Peyer's patch (tissue), 4 donors: ENCODE data around the gene DGKI. TPM values are rescaled to one million over a fixed set of nuclear protein-coding genes. Genes with fewer than 3 reads are reported as not detected.

Experiments used
- DNase-seq, 3 donors: peaks; one replicate each; pipeline ENCODE4 v3.0.0-alpha.2; 2017 to 2019
- H3K27ac ChIP-seq, 4 donors: fragments of 200-600 bp; sonication (generic); one replicate each; pipeline ENCODE4 v1.5.1; 2016 to 2019
- H3K27me3 ChIP-seq, 2 donors: fragments of 200-600 bp; sonication (generic); one replicate each; pipeline ENCODE4 v1.5.1; 2019
- H3K36me3 ChIP-seq, 3 donors: fragments of 200-600 bp; sonication (generic); one replicate each; pipeline ENCODE4 v1.5.1; 2016 to 2019
- H3K4me1 ChIP-seq, 4 donors: fragments of 200-600 bp; sonication (generic); one replicate each; pipeline ENCODE4 v1.5.1; 2016 to 2019
- H3K4me3 ChIP-seq, 4 donors: fragments of 200-600 bp; sonication (generic); 1 replicate in 3 of 4; 2 replicates in 1 of 4; pipeline ENCODE4 v1.5.1; 2016 to 2019; ENCODE audit warnings: mild to moderate bottlenecking in 1 of 4
- H3K9me3 ChIP-seq, 4 donors: fragments of 200-600 bp; sonication (generic); one replicate each; pipeline ENCODE4 v1.5.1; 2016 to 2019; ENCODE audit warnings: mild to moderate bottlenecking in 1 of 4
- POLR2A ChIP-seq, 2 donors: fragments of 450-650 bp; IDR thresholded peaks; one replicate each; pipeline ENCODE4 v1.5.1; 2017; ENCODE audit warnings: antibody characterized with exemption in 2 of 2, mild to moderate bottlenecking in 2 of 2, moderate library complexity in 2 of 2
- total RNA-seq, 4 donors: library from RNA; depleted of rRNA; stranded (reverse); fragments of >200 nt; gene quantifications; one replicate each; pipeline ENCODE4 v1.1.0, GENCODE V29; 2016
- TF ChIP-seq, protein P1 (sequence below), 6 experiments: fragments of 450-650 bp in 4 of 6; fragments of 200-600 bp in 2 of 6; sonication (generic) in 1 of 6; IDR thresholded peaks; one replicate each; pipeline ENCODE4 v1.5.1; 2017 to 2019; ENCODE audit warnings: antibody characterized with exemption in 6 of 6, mild to moderate bottlenecking in 3 of 6, moderate library complexity in 1 of 6

DGKI gene
- total RNA-seq, 4 donors from 2014 or later: 0.19 to 0.40 (median 0.35) TPM; not detected in 1

DNA sequence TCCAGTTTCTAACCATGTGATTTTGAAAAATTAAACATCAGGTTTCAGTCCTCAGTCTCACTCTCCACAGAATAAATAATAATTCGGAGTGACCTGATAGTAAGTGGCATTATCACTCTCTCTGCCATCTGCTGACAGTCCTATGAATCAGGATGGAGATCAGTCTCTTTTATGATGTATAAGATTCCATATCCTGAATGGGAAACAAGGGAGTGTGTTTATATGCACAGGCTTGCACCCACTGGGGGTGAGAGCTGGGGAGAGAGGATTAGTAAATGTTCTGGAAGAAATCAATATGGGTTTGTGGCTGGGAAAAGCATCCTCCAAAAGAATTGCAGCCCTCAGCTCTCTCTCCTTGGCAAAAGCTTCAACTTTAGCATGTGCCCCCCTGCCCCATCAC, 45.3 kb downstream of the DGKI start:
- Histone ChIP-seq H3K4me3 (no peak overlapping the region), H3K9me3 (no peaks in the 10 kb centered on the region), H3K4me1 (no peaks in the 10 kb centered on the region), H3K27ac (no peak overlapping the region), H3K27me3 (no peaks in the 10 kb centered on the region), H3K36me3 (no peaks in the 10 kb centered on the region)
- TF ChIP-seq POLR2A (IDR thresholded peaks at IDR 0.05): no peak
- TF ChIP-seq, protein P1, sequence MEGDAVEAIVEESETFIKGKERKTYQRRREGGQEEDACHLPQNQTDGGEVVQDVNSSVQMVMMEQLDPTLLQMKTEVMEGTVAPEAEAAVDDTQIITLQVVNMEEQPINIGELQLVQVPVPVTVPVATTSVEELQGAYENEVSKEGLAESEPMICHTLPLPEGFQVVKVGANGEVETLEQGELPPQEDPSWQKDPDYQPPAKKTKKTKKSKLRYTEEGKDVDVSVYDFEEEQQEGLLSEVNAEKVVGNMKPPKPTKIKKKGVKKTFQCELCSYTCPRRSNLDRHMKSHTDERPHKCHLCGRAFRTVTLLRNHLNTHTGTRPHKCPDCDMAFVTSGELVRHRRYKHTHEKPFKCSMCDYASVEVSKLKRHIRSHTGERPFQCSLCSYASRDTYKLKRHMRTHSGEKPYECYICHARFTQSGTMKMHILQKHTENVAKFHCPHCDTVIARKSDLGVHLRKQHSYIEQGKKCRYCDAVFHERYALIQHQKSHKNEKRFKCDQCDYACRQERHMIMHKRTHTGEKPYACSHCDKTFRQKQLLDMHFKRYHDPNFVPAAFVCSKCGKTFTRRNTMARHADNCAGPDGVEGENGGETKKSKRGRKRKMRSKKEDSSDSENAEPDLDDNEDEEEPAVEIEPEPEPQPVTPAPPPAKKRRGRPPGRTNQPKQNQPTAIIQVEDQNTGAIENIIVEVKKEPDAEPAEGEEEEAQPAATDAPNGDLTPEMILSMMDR (IDR thresholded peaks at IDR 0.05): no peak
- DNase-seq: no peak

DNA sequence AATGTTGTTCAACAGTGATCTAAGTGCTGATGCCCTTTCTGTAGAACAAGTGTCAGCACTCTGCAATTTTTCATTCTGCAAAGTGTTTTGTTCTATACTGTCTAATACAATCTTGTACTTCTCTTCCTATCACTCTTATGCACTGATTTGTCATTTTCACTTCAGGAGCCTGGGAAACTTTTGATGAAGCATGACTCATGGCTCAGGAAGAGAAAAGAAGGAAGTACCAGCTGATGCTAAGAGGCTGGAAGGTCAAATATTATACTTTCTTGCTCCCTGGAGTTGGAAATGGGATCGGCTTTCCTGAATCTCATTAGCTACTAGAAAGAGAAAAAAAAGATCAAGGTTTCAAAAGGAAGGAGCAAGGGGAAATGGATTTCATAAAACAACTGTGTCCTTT, 45.8 kb downstream of the DGKI start:
- DNase-seq: no peak

DNA sequence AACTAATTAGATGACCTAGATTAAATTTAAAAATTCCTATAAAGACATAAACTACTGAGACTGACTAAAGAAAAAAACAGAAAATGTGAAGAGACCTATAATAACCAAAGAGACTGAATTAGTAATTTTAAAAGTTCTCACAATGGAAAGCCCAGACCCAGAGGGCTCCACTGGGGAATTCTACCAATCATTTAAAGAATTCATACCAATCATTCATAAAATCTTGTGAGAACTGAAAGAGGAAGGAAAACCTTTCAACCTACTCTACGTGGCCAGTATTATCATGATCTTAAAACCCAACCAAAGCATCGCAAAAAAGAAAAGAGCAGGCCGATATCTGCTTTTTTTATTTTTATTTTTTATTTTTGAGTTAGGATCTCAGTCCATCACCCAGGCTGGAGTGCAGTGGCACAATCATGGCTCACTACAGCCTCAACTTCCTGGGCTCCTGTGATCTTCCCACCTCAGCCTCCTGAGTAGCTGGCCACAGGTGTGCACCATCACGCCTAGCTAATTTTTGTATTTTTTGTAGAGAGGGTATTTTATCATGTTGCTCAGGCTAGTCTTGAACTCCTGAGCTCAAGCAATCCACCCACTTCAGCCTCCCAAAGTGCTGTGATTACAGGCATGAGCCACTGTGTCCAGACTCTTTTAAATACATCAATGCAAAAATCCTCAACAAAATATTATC, 48.6 kb downstream of the DGKI start:
- Histone ChIP-seq H3K9me3 (no peaks in the 10 kb centered on the region), H3K36me3 (no peaks in the 10 kb centered on the region), H3K27ac (no peak overlapping the region), H3K27me3 (no peaks in the 10 kb centered on the region), H3K4me1 (no peaks in the 10 kb centered on the region), H3K4me3 (no peak overlapping the region)
- TF ChIP-seq, protein P1 (IDR thresholded peaks at IDR 0.05): no peak
- TF ChIP-seq POLR2A (IDR thresholded peaks at IDR 0.05): no peak
- DNase-seq: no peak

More for the DNA sequence above, 45.8 kb downstream of the DGKI start:
- Histone ChIP-seq H3K4me3 (no peak overlapping the region), H3K27me3 (no peaks in the 10 kb centered on the region), H3K27ac (no peak overlapping the region), H3K9me3 (no peaks in the 10 kb centered on the region), H3K4me1 (no peaks in the 10 kb centered on the region), H3K36me3 (no peaks in the 10 kb centered on the region)
- TF ChIP-seq, protein P1 (IDR thresholded peaks at IDR 0.05): no peak
- no peak for TF ChIP-seq POLR2A (IDR thresholded peaks at IDR 0.05)

DNA sequence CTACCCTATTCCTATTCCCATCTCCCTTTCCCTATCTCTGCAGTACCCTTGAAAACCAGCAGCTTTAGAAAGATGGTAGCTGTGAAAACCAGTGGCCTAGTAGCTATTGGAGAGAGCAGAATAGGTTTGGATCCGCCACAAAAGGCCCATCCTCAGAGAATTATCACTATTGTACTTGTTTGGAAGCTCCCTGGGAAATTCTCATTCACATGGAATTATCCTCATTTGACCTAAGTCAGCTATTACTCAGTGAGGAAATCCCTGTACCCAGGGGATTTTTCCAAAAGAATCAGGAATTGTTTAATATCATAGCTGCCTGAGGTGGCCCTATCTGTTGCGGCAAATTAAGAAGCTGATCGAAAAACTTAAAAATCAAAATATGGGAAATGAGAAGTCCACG, 51.6 kb downstream of the DGKI start:
- H3K4me1 ChIP-seq: no peaks in the 10 kb centered on the region
- H3K27me3 ChIP-seq: no peaks in the 10 kb centered on the region
- H3K4me3 ChIP-seq: no peak overlapping the region
- no peak for DNase-seq
- TF ChIP-seq POLR2A (IDR thresholded peaks at IDR 0.05): no peak
- TF ChIP-seq, protein P1 (IDR thresholded peaks at IDR 0.05): no peak
- no peak overlapping the region for H3K27ac ChIP-seq
- H3K9me3 ChIP-seq: no peaks in the 10 kb centered on the region
- no peaks in the 10 kb centered on the region for H3K36me3 ChIP-seq

DNA sequence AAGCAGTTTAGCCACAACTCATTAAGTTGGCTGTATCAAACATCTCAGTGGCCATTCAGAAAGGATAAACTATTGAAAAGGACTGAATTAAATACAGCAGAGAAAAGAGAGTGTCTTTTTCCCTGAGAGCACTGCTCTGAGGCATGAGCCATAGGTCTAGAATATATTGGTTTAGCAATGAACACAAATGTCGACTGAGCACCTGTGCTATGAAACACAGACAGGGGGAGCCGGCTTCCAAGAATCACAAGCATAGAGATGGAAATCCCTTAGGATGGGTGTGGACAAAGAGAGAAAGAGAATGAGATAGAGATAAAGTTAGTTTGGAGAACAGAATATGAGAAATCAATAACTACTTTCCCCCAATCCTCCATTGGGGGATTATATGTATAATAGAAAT, 54.8 kb downstream of the DGKI start:
- TF ChIP-seq, protein P1 (IDR thresholded peaks at IDR 0.05): no peak
- no peak for TF ChIP-seq POLR2A (IDR thresholded peaks at IDR 0.05)
- Histone ChIP-seq H3K4me1 (no peaks in the 10 kb centered on the region), H3K9me3 (no peaks in the 10 kb centered on the region), H3K27ac (no peak overlapping the region), H3K4me3 (no peak overlapping the region), H3K27me3 (no peaks in the 10 kb centered on the region), H3K36me3 (no peaks in the 10 kb centered on the region)
- no peak for DNase-seq
